HTR-8/SVneo (cell line): Measurements from ENCODE around the gene CYB561.

ENCODE experiments used
- DNase-seq: peaks from one replicate; pipeline ENCODE4 v3.0.0; 2011; ENCODE audit warnings: low spot score, mixed read lengths; ENCODE audit not compliant: insufficient read length
- FAIRE-seq: peaks from 2 replicates; lab custom pipeline; 2011; peaks lifted over from hg19 to GRCh38; lab: Jason Lieb, UNC

CYB561 gene

DNA sequence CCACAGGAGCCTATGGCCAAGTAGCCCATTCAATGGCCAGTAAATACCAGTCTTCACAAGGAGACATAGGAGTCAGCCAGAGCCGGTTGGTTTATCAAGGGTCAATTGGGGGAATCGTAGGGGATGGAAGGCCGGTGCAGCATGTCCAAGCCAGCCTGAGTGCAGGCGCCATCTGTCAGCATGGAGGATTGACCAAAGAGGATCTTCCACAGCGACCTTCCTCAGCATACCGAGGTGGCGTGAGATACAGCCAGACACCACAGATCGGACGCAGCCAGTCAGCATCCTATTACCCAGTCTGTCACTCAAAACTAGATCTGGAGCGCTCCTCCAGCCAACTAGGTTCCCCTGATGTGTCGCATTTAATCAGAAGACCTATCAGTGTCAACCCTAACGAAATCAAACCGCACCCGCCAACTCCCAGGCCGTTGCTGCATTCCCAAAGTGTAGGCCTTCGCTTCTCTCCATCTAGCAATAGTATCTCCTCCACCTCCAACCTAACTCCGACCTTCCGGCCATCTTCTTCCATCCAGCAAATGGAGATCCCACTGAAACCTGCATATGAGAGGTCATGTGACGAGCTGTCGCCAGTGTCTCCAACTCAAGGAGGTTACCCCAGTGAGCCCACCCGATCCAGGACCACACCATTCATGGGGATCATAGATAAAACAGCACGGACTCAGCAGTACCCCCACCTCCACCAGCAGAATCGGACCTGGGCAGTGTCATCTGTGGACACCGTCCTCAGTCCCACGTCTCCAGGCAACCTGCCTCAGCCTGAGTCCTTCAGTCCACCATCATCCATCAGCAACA, 25.0 kb downstream of the CYB561 start:
- DNase-seq: no peak
- FAIRE-seq: no peak

DNA sequence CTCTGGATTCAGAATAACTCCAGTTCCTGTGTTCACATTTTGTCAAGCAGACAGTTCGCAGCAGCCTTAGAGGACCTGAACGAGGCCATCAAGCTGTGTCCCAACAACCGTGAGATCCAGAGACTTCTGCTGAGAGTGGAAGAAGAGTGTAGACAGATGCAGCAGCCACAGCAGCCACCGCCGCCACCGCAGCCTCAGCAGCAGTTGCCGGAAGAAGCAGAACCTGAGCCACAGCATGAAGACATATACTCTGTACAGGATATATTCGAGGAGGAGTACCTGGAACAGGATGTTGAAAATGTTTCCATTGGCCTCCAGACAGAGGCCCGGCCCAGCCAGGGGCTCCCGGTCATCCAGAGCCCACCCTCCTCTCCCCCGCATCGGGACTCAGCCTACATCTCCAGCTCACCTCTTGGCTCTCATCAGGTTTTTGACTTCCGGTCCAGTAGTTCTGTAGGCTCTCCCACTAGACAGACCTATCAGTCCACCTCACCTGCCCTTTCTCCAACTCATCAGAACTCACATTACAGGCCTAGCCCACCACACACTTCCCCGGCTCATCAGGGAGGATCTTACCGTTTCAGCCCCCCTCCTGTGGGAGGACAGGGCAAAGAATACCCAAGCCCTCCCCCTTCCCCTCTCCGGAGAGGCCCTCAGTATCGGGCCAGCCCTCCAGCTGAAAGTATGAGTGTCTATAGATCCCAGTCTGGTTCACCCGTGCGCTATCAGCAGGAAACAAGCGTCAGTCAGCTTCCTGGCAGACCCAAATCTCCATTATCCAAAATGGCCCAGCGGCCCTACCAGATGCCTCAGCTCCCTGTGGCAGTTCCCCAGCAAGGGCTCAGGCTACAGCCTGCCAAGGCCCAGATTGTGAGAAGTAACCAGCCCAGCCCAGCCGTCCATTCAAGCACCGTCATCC, 25.9 kb downstream of the CYB561 start:
- FAIRE-seq: no peak
- DNase-seq: no peak

DNA sequence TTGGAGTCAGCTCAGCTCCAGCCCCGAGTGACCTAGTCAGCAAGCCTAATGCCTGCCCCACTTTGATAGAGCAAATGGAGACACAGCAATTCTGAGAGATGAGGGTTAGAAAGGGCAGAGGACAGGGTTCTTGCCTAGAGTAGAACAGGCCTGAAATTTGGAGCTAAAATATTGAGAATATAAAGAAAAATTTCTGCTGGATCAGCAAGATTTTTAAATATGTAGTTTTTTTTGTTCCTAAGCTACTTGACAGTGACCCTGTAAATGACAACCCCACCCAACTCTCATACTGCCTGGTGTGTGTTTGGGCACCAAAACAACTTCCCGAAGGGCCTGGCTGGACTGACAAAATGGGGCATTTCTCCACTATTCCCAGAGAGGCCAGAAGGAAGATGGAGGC, 26.7 kb downstream of the CYB561 start:
- FAIRE-seq: no peak
- no peak for DNase-seq

DNA sequence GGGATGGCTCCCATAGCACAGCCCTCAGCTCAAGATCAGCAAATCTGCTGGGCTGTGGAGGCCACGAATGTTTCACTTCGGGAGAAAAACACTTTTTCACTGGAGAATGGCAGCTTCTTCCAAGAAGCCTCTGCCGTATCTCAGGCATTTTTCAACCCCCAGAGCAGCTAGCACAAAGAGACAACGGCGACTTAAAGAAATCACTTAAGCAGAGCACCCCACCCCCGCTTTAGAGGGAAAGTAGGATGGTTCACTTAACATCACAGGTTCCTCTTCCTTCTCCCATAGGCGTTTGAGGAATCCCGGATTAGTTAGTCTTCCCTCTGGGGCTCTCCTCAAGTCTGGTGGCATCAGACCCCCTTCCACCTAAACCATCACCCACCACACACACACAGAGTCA, 27.6 kb downstream of the CYB561 start:
- DNase-seq (no peak), FAIRE-seq (no peak)

DNA sequence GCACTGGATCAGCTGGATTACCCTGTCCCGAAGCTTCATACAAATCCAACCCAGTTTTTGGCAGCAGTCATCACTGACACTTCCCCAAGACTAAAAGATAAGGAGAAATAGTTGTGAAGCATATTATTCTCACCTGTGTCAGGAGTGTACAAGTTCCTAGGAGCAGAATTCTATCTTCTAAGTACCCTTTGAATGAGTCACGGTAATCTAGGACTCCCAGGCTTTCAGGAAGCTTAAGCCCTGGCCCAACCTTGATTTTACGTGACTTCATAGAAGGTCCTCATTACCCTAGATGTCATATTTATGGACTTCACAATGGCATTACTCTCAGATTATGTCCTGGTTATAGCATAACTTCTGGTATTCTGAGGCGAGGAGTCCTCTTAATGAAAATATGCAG, 31.9 kb downstream of the CYB561 start:
- DNase-seq: no peak
- FAIRE-seq: no peak

DNA sequence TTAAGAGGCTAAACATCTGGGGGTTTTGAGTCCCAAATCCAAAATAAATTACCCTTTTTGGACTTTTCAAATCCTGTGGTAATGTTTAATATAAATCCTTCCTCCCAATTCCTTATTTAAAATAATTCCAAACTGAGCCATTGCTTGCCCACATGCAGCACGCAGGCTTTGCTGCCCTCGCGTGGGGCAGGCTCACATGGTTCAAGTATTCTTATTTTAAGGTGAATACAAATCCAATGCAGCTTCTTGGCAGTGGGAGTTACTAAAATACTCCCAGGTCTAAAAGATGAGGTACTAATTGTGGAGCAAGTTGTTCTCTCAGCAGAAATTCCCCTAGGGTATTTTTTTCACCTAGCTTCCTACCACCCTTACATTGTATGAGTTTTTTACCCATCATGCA, 33.0 kb downstream of the CYB561 start:
- DNase-seq (no peak), FAIRE-seq (no peak)

DNA sequence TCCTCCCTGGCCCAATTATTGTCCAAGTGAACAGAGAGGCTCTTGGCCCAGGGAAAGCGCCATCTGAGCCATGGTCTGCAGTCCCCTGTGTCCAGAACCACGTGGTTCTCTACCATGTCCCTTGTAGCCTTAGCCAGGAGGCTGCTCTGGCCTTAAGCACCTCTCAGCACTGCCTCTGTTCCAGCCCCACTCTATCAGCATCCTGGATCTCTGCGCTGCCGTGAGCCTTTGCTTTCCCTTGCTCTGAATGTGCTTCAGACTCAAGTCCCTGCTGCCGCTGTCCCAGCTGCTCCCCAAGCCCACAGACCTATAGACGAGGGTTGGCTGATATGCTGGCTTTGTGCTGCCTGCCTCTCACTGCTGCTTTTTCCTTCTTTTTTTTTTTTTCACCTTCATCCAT, 33.9 kb downstream of the CYB561 start:
- FAIRE-seq: no peak
- no peak for DNase-seq

DNA sequence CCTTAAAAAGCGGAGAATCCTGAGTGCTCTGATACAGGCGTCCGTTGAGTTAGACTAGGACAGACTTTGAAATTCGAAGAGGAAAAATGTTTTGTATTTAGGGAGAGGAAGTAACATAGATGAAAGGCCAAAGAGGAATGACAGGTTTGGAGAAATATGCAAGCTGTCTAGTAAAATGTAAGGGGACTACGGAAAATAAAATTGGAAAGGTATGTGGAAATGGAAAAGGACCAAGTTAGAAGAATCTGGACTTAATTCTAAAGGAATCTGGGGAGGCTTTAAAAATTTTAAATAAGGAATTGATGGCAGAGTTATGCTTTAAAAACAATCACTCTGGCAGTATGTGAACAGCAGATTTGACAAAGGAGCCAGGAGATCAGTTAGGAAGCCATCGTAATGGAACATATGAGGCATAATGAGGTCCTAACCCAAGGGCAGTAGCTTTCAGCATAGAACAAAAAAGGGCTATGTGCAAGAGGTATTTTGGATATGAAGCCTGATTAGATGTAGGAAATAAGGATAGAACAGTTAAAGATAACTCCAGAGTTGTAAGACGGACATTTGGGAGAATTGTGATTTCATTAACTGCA, 38.3 kb downstream of the CYB561 start:
- FAIRE-seq: no peak

DNA sequence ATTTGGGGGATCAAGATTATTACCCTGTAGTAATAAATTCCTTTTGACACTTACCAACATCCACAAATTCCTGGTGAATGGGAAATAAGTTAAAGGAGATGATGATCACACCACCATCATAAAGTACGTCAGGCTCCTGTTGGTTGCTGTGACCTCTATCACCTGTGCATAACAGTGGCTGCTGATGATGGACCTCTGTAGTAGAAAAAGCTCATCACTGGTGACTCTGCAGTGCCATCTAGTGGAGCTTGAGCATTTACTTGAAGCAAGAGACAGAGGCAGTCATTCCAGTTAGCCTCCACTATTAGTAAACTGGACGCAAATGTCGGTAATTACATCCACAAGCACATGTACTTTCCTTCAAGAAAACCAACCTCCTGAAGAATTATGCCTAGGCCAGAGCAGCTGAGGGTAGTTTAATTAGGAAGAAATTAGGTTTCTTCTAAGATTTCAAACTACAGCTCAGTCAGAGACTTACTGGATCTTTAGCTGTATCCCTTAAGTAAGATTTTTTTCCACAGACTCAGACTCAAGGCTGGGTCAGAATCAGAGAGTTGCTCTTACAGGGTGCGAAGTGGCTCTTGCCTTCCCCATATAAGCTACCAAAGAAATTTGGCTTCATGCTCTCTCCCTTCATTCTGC, 39.3 kb downstream of the CYB561 start:
- peak; percentile 40 for FAIRE-seq
- DNase-seq: peak; percentile 91

More for the DNA sequence above, 38.3 kb downstream of the CYB561 start:
- DNase-seq: no peak

DNA sequence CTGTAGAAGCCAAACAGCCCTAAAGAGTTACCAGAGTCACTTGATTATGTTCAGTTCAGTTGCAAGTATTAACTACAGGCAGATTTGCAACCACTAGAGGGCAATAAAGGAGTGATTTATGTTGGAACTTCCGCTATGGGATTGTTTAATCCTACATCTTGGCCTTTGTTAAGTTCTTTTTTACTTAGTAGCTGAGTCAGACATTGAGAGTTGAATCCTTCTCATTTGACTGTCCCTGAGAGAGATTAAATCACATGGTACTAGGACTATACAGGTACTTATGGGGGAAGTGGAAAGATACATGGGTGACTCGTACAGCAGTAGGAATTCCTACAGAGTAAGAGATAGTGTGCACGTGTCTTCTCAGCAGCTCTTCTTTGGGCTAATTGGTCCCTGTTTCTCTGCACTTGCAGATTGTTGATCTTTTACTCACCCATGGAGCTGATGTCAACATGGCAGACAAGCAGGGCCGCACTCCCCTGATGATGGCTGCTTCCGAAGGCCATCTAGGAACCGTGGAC, 40.3 kb downstream of the CYB561 start:
- DNase-seq: peak; percentile 71
- peak; percentile 60 for FAIRE-seq

DNA sequence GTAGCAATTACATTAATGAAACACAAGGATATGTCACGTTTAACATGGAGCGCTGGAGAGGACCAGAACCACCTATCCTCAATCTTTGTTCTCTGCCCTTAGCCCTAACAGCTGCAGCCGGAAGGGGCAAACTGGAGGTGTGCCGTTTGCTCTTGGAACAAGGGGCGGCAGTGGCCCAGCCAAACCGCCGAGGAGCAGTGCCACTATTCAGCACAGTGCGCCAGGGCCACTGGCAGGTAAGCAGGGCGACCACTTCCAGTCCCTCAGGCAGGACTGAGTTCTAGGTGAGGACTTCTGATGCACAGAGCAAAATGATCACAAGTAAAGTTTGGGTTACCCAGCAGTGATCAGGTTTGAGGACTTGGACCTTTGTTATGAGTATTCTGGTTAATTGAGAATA, 41.1 kb downstream of the CYB561 start:
- FAIRE-seq: no peak

DNA sequence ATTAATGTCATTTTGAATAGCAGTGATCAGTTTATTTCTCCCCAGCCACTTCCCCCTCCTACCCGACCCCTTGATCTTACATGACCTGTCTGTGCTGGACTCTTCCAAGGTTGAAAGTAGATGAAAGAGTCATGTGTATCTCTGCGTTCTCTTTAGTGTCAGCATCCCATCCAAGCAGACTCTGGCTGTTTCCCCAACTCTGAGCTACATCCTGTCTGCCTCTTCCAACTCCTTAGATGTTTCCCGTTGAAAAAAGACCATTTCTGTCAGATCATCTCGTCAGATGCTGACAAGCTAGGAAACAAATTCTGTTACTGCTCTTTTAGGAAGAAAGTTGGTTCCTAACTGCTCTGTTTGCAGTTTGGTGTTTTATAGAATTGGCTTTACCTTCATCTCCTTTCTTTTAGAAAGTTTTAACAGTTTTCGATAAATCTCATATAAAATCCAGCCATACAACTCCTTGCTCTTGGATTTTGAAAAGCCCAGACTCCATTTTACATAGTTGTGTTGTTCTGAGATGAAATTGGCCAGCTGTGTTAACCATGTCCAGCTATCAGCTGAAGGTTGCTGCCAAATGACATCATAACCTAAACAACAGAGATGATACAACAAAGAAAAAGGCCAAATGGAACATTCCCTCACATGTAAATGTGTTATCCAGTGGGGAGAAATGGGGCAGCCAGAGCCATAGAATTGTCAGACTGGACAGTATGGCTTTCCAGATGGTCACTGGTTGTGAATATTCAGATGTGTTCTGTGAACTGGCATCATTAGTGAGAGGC, 43.5 kb downstream of the CYB561 start:
- FAIRE-seq: no peak
- DNase-seq: no peak

More for the DNA sequence above, 41.1 kb downstream of the CYB561 start:
- no peak for DNase-seq

DNA sequence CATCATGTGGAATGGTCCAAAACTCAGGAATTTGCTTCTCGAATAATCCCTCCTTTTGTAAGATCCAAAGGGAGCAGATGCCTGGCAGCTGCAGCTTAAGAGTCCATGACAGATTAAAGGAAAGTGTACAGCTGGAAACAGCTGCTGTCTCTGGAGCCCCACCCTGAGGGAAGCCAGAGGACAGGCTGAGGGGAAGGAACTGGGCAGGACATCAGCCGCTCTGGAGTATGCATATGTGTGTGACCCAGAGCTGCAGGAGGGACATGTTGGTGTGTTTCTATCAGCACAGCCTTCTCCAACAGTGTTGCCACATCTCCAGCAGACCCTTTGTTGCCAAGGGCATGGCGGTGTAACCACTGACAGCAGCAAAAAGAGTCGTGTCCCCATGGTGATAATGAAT, 46.2 kb downstream of the CYB561 start:
- FAIRE-seq (peak; percentile 73), DNase-seq (no peak)

DNA sequence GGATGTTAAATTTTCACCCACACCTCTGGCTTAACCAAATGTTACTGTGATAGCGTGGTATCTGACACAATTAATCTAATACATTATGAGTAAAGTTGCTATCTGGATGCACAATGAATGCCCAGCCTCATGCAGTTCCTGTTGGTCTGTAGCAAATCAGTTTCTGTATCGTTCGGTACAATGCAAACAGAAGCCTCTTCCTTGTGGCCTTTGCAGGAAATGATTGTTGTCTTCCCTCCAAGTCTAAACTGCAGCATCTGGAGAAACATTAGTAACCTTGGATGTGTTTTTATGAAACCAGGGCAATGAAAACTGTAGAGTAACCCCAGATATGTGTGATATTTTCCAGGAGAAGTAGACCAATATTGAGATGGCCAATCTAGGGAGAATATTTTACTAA, 46.8 kb downstream of the CYB561 start:
- no peak for FAIRE-seq
- DNase-seq: no peak

DNA sequence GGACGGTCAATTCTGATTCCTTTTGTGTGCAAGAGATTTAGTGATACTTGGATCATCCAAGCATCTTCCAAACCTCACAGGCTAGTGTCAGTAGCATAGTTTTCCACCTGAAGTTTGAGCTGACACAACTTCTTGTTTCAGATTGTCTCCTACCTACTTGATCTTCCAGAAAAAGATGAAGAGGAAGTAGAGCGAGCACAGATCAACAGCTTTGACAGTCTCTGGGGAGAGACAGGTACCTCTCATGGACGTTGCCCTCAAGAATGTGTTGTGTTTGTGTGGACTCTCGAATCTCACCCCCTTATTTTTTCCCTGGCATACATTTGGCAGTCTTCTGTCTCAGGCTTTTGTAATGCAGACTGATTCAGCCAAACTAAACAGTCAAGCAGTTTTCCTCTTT, 47.4 kb downstream of the CYB561 start:
- DNase-seq: no peak
- peak; percentile 4 for FAIRE-seq

DNA sequence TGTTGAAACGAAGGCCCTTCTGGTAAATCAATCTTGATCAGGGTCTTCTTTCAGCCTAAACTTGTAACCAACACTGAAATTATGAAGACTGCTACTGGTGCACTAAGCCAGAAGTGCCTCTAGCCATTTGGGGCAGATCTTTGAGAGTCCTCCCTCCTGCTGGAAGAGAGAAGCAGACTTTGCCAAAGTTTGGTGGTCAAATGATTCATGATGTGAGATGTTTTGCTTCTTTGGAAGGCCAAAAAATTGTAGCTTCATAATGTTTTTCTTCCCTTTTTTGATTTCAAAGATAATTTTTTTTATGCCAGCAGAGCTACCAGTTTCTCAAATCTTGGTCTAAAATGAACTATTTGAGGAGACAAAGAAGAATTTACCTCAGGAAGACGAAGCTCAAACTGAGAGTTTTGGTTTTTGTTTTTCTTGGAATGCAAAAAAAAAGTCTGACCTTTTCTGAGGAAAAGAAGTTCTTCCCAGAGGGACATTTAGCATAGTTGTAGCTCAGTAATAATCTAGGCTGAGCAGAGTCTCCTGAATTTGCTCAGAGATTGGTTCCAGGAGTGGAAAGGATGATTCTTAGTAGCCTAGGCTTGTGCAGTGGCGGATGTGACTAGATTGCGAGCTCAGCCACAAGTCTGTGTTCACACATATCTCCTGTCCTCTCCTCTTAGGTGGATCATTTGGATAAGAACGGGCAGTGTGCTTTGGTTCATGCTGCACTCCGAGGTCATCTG, 50.9 kb downstream of the CYB561 start:
- FAIRE-seq: peak; percentile 26
- DNase-seq: no peak

DNA sequence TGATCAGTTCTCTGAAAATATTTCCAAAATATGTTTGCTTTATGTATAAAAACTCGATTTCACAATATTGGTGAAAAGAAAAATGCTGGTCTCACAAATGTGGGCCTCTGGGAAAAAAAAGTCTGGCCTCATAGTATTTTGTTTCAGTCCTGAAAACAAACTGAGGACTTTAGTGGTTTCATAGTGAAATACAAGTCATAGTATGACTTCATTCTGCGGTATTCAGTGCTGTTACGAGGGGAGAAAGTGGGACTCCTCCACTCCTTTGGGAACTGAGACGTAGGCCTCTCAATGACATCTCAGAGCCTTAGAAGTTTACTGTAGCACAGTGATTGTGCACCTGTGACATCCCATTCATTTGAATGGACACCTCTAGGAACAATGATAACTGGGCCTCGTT, 56.0 kb downstream of the CYB561 start:
- FAIRE-seq (no peak), DNase-seq (no peak)

DNA sequence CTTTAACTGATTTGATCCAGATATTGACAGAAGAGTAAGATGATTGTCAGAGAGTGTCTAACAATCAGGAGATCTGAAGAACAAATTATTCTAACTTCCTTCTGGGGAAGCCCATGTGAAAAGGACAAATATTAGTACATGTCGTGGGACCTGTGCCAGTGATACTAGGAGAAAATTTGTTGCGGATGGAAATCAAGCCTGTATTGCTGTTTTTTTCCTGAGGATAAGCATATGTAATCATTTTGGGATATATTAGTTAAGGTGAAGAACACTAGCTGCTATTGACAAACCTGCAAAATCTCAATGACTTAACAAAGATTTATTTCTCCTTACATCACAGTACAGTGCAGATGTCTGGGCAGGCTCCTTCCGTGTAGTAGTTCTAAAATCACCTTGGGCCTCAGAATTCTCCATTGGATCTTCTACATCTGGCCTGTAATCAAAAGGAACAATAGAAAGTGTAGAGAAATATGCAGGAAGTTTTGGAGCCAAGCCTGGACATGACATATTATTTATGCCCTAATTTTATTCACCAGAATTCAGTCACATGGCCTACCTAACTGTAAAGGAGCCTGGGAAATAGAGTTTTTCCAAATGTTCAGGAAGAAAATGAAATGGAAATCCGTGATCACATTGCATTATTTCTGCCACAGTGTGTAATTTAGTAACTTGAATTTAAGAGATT, 58.3 kb downstream of the CYB561 start:
- no peak for FAIRE-seq
- no peak for DNase-seq
